Small intestine (tissue), 7 donors: Measurements from ENCODE around the gene S100PBP. TPM values are rescaled to one million over a fixed set of nuclear protein-coding genes. Genes with fewer than 3 reads are reported as not detected.

Experiments
- DNase-seq, 2 donors: peaks; one replicate each; pipeline versions ENCODE4 v3.0.0 to v3.0.0-alpha.2; 2013
- FAIRE-seq: peaks from 2 replicates; lab custom pipeline; 2012; peaks lifted over from hg19 to GRCh38; lab: Jason Lieb, UNC
- H3K27ac ChIP-seq, 3 donors: one replicate each; pipeline ENCODE4 v1.5.1; 2013; ENCODE audit warnings: low read length in 2 of 3, mild to moderate bottlenecking in 2 of 3, control low read depth in 1 of 3, inconsistent platforms in 1 of 3, low read depth in 1 of 3, moderate library complexity in 1 of 3
- H3K27me3 ChIP-seq, 3 donors: one replicate each; pipeline ENCODE4 v1.6.1; 2013; ENCODE audit warnings: low read length in 3 of 3, inconsistent platforms in 1 of 3; ENCODE audit not compliant: control insufficient read depth in 3 of 3, insufficient read depth in 3 of 3
- H3K36me3 ChIP-seq, 3 donors: one replicate each; pipeline ENCODE4 v1.6.1; 2013; ENCODE audit warnings: low read length in 3 of 3, inconsistent platforms in 1 of 3, low read depth in 1 of 3, mild to moderate bottlenecking in 1 of 3, moderate library complexity in 1 of 3; ENCODE audit not compliant: control insufficient read depth in 3 of 3, insufficient read depth in 2 of 3
- H3K4me1 ChIP-seq, 3 donors: one replicate each; pipeline ENCODE4 v1.6.1; 2013; ENCODE audit warnings: low read length in 2 of 3, inconsistent platforms in 1 of 3, low read depth in 1 of 3, mild to moderate bottlenecking in 1 of 3, moderate library complexity in 1 of 3; ENCODE audit not compliant: control insufficient read depth in 3 of 3, insufficient read depth in 2 of 3
- H3K4me3 ChIP-seq, 3 donors: one replicate each; pipeline ENCODE4 v1.5.1; 2013; ENCODE audit warnings: low read length in 3 of 3, control low read depth in 1 of 3, inconsistent platforms in 1 of 3, low read depth in 1 of 3, mild to moderate bottlenecking in 1 of 3, moderate library complexity in 1 of 3
- H3K9me3 ChIP-seq, 2 donors: one replicate each; pipeline ENCODE4 v1.6.1; 2013; ENCODE audit warnings: low read depth in 1 of 2, low read length in 1 of 2; ENCODE audit not compliant: control insufficient read depth in 2 of 2, insufficient read depth in 1 of 2
- whole genome bisulfite sequencing, 3 donors: extraction: QIAGEN DNeasy Blood & Tissue Kit; methylation state at CpG; one replicate each; pipeline ENCODE4 v1.1.7; 2013; 5-methylcytosine and 5-hydroxymethylcytosine counted together
- polyA plus RNA-seq, 4 donors: library from polyadenylated mRNA; stranded (reverse) in 3 of 4; unstranded in 1 of 4; fragments of 200-250 nt in 3 of 4; fragments of 120-200 nt in 1 of 4; gene quantifications; one replicate each; pipeline versions ENCODE4 v1.2.1 to v1.2.3, GENCODE V29; 2013
- donor health status: healthy with polysubstance abuse.
- donor health status: control.
- donor health status: control.
- donor health status: Bipolar disorder and iron deficiency.
- donor health status: healthy.

The S100PBP gene
- polyA plus RNA-seq, 4 donors, result 4.3 to 23.5 (median 7.2) TPM

- no peak for DNase-seq
- 74 to 85% (median 79%) methylated on average over 5 of the region's 5 CpGs for WGBS, 3 donors
- no peak for FAIRE-seq
Measured at GRCh38 chr1:32873484-32873883, 56.0 kb downstream of the S100PBP start.

DNA sequence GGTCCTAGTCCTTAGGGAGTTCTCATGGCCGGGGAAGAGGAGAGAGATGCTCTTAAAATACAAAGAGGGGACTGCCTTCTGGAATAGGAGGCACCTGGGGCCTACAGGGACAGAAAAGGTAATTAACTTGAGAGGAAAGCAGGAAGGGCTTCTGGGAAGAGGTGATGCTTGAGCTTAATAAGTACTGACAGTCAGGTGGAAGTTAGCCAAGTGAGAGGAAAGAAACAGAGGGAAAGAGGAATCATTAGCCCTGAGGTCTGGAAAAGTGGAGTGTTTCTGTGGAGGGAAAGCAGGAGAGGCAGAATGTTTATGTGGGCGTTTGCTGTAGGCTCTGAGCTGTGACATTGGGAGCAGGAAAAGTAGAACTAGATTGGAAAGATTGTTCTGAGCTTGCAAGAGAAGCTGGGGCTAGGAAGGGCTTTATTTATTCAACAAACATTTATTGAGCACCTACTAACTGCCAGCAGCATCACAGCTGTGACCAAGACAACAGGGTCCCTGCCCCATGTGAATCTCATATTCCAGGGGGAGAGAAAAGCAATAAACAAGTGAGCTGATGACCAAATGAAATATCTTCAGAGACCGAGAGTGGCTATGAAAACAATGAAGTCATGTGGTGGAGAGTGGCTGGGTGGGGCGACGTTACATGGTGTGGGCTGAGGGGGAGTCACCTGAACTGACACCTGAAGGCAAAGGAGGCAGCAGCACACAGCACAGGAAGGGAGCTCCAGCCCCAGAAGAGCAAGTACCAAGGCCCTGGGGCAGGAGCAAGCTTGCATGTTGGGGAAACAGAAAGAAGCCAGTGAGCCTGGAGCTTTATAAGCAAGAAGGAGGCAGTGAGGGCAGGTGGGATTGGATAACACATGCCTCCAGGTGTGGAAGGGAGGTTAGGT is 57.7 kb downstream of the S100PBP start:
- WGBS, 3 donors, result 67 to 71% (median 68%) methylated on average over 5 of the region's 5 CpGs

More at GRCh38 chr1:32873484-32873883, 56.0 kb downstream of the S100PBP start:
- no peaks in the 10 kb centered on the region for H3K9me3 ChIP-seq
- H3K36me3 ChIP-seq, result peaks cover 0 to 4% (median 0%) of the 10 kb centered on the region in 3 donors
- peaks cover 0 to 28% (median 14%) of the 10 kb centered on the region in 3 donors for H3K27me3 ChIP-seq
- H3K4me1 ChIP-seq, result peaks cover 0 to 11% (median 0%) of the 10 kb centered on the region in 3 donors
- H3K27ac ChIP-seq, result no peak overlapping the region
- no peak overlapping the region for H3K4me3 ChIP-seq

DNA sequence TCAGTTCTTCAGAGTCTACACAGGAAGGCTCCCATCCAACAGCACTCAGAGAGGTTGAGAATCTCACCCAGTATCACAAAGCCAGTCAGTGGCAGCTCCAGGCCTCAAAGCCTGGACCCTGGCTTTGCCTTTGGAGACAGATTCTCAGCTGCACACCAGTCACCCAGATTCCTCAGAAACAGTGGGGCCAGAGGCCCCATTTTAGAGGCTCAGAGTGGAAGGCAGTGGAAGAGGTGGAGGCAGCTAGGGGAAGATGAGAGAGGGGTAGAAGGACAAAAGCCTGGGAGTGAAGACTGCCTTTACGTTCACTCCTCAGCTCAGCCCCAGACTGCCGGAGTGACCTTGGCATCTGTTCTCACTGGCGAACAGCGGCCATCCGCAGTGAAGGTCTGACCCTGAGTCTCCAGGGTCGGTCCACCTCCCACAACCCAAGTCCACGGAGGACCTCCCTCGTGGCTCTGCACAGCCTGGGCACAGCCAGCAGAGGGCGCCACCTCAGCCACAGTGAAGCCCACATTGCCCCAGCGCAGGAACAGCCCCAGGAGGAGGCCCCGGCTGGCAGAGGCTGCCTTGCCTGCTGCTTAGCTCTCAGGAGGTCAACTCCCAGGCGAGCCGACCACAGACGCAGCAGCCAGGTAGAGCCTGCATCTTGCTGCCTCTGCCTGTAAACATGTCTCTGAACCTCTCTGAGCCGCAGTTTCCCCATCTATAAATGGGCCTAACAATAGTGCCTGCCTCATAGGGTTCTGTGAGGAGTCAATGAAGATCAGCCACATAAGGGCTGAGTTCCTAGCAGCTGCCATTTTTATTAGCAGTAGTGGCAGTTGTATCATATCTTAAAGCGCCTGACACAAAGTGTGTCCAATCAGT is 59.1 kb downstream of the S100PBP start:
- H3K36me3 ChIP-seq, result no peaks in the 10 kb centered on the region
- no peaks in the 10 kb centered on the region for H3K9me3 ChIP-seq
- no peak for FAIRE-seq
- no peak overlapping the region for H3K27ac ChIP-seq
- H3K27me3 ChIP-seq, result peaks cover 0 to 16% (median 5%) of the 10 kb centered on the region in 3 donors
- no peak overlapping the region for H3K4me3 ChIP-seq
- 16 to 31% (median 25%) methylated on average over 16 of the region's 16 CpGs for WGBS, 3 donors
- H3K4me1 ChIP-seq, result no peaks in the 10 kb centered on the region
- DNase-seq, result peak; percentile 62 to 67

More for the DNA sequence above, 57.7 kb downstream of the S100PBP start:
- Histone ChIP-seq H3K36me3 (no peaks in the 10 kb centered on the region), H3K27ac (no peak overlapping the region), H3K27me3 (peaks cover 0 to 26% (median 13%) of the 10 kb centered on the region in 3 donors), H3K4me1 (peaks cover 0 to 9% (median 0%) of the 10 kb centered on the region in 3 donors), H3K9me3 (no peaks in the 10 kb centered on the region), H3K4me3 (no peak overlapping the region)
- FAIRE-seq (no peak), DNase-seq (no peak)

DNA sequence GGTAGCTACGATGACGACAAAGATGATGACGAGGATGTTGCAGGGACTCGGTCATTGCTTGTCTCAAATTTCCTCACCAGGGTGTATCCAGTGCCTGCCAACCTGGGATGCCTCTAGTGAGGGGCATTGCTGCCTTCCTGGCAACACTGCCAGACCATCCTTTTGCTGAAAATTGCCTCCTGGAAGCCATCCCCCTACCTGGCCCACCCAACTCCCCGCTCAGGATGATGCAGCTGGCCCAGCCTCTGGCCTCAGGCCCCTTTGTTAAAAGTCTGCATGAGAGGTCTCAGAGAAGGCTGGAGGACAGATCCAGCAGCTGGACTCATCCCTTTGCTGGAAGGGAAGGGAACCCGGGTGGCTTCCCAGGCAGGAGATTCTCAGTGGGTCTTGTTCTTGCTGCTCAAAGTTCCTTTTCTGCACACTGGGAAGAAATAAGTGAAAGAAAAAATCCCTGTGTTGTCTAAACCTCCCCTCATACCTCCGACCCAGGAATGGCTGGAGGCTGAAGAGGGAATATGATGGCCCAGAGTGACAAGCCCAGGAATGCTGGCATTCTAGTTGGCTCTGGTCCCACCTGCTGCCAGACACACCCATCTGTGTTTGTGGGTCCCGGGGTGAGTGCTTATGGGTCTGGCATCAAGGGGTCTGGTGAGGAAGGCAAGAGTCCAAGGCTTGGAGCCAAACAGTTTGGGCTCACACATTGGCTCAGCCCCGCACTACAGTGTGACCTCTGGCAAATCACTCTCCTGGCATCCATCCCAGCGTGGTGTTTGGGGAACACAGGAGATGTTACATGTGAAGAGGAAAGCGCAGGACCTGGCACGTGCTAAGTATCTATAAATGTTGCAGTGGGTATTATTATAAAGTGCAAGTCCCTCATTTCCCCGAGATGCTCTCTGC is 60.0 kb downstream of the S100PBP start:
- H3K27me3 ChIP-seq, result peaks cover 0 to 9% (median 0%) of the 10 kb centered on the region in 3 donors
- H3K27ac ChIP-seq, result no peak overlapping the region
- H3K4me3 ChIP-seq, result no peak overlapping the region
- H3K36me3 ChIP-seq, result no peaks in the 10 kb centered on the region
- WGBS, 3 donors, result 53 to 72% (median 62%) methylated on average over 13 of the region's 13 CpGs
- peaks cover 0 to 4% (median 0%) of the 10 kb centered on the region in 3 donors for H3K4me1 ChIP-seq
- no peak for FAIRE-seq
- H3K9me3 ChIP-seq, result no peaks in the 10 kb centered on the region
- DNase-seq, result no peak

DNA sequence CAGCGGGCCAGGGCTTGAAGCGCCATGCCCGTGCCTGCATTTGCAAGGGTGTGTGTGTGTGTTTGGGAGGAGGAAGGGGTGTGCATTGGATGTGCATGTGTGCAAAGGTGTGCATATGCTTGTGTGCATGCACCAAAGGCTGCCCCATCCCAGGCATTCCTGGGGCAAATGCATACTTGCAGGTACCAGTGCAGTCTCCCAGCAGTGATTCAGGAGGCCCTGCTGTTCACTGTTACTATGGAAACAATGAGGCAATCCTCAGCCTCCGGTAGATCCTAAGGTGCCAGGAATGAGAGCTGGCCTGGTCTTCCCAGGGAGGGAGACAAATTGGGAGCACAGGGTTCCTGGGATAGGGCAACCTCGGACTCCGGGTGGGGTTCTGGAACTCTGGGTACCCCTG is 60.7 kb downstream of the S100PBP start:
- Histone ChIP-seq H3K4me1 (peaks cover 0 to 4% (median 0%) of the 10 kb centered on the region in 3 donors), H3K27ac (no peak overlapping the region), H3K27me3 (peaks cover 0 to 9% (median 0%) of the 10 kb centered on the region in 3 donors), H3K4me3 (no peak overlapping the region), H3K9me3 (no peaks in the 10 kb centered on the region), H3K36me3 (no peaks in the 10 kb centered on the region)
- DNase-seq (no peak), FAIRE-seq (no peak)
- WGBS, 3 donors, result 58 to 73% (median 72%) methylated on average over 6 of the region's 6 CpGs

DNA sequence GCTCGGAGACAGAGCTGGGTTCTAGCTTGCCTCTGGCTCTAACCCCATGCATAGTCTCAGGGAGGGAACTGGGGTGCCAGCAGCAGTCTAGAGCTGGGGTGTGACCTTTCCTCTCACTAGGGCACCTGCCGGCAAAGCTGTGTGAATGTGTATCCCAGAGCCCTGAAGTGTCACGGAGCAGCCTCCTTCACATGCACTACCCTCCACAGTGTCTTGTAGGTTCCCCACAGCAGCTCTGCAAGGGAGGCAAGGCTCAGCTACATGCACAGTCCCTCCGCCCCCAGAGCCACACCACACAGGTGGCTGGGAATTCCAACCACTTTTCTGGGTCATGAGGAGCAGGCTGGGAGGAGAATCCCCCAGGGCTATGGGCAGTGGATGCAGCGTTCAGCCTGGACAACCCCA is 61.2 kb downstream of the S100PBP start:
- no peak for DNase-seq
- no peak for FAIRE-seq
- peaks cover 0 to 4% (median 0%) of the 10 kb centered on the region in 3 donors for H3K4me1 ChIP-seq
- H3K27ac ChIP-seq, result no peak overlapping the region
- no peaks in the 10 kb centered on the region for H3K9me3 ChIP-seq
- H3K4me3 ChIP-seq, result no peak overlapping the region
- no peaks in the 10 kb centered on the region for H3K36me3 ChIP-seq
- H3K27me3 ChIP-seq, result peaks cover 0 to 9% (median 0%) of the 10 kb centered on the region in 3 donors
- WGBS, 3 donors, result 62 to 73% (median 63%) methylated on average over 5 of the region's 5 CpGs

DNA sequence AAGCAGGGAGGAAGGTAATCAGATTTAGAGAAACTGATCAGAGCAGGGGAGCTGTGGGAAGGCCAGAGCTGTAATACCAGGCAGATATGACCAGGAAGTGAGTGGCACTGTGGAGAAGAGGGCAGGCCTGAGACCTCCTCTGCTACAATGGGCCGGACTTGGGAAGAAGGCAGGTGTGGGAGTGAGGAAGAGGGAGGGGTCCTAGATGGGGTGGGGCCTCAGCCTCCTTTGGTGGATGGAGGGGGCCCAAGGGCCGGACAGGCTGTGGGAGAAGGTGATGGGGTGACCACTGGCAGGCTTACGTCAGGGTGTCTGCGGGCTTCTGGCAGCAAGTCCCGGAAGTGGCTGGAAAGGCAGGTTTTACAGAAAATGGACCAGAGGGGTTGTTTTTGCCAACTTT is 63.8 kb downstream of the S100PBP start:
- DNase-seq, result no peak
- Histone ChIP-seq H3K27ac (no peak overlapping the region), H3K4me3 (no peak overlapping the region), H3K36me3 (no peaks in the 10 kb centered on the region), H3K4me1 (peaks cover 0 to 4% (median 0%) of the 10 kb centered on the region in 3 donors), H3K9me3 (no peaks in the 10 kb centered on the region), H3K27me3 (peaks cover 5 to 30% (median 6%) of the 10 kb centered on the region in 3 donors)
- no peak for FAIRE-seq
- 79 to 85% (median 82%) methylated on average over 4 to 5 of the region's 5 CpGs for WGBS, 3 donors
